Ovary (tissue), 3 donors: ENCODE measurements around the gene HIVEP3.

Experiments
- CTCF ChIP-seq, 3 donors: fragments of 450-650 bp in 2 of 3; fragments of 200-600 bp in 1 of 3; IDR thresholded peaks; one replicate each; pipeline versions ENCODE4 v1.5.1 to v1.8.0; 2016 to 2022; ENCODE audit warnings: antibody characterized with exemption in 3 of 3, mild to moderate bottlenecking in 1 of 3
- POLR2A ChIP-seq: fragments of 450-650 bp; IDR thresholded peaks from one replicate; pipeline ENCODE4 v1.6.1; 2017; ENCODE audit warnings: antibody characterized with exemption, mild to moderate bottlenecking, moderate library complexity
- donor health status: DM: no; HTN: no; CAD: no.

GRCh38 chr1:41806472-41807155, 112.1 kb downstream of the HIVEP3 start:
- TF ChIP-seq CTCF (IDR thresholded peaks at IDR 0.05), result no peak
- no peak for TF ChIP-seq POLR2A
